HG03342 (cell line): ENCODE results near the gene ARRDC3.
"Not testable (repeated sequence)": the region's sequence is repeated elsewhere in the genome, so short reads cannot be mapped to it uniquely, and the experiment has no call there.

Source experiments
- ATAC-seq: cut with Tn5 transposase; IDR thresholded peaks from one replicate; pipeline ENCODE4 v1.9.1; 2021; ENCODE audit warnings: mild to moderate bottlenecking, moderate library complexity; ENCODE audit not compliant: unreplicated experiment

The ARRDC3 gene

GRCh38 chr5:91361055-91361701 lies 21.9 kb downstream of the ARRDC3 start:
- peak; percentile 59 for ATAC-seq

GRCh38 chr5:91359962-91360609 lies 23.0 kb downstream of the ARRDC3 start:
- ATAC-seq: no peak

GRCh38 chr5:91357806-91358205 lies 25.3 kb downstream of the ARRDC3 start:
- no peak for ATAC-seq

- ATAC-seq: no peak
Observed at GRCh38 chr5:91357012-91357634, 26.0 kb downstream of the ARRDC3 start.

- ATAC-seq: peak; percentile 69
Observed at GRCh38 chr5:91354867-91355266, 28.2 kb downstream of the ARRDC3 start.

- ATAC-seq: no peak
Observed at GRCh38 chr5:91352831-91353695, 30.1 kb downstream of the ARRDC3 start.

GRCh38 chr5:91345461-91345860 lies 37.7 kb downstream of the ARRDC3 start:
- no peak for ATAC-seq

- ATAC-seq: not testable (repeated sequence)
Observed at GRCh38 chr5:91344661-91345200, 38.4 kb downstream of the ARRDC3 start.

- no peak for ATAC-seq
Observed at GRCh38 chr5:91343916-91344315, 39.2 kb downstream of the ARRDC3 start.

GRCh38 chr5:91342931-91343330 lies 40.2 kb downstream of the ARRDC3 start:
- not testable (repeated sequence) for ATAC-seq

- no peak for ATAC-seq
Observed at GRCh38 chr5:91341154-91341553, 42.0 kb downstream of the ARRDC3 start.

GRCh38 chr5:91340532-91340931 lies 42.6 kb downstream of the ARRDC3 start:
- ATAC-seq: no peak

- ATAC-seq: no peak
Observed at GRCh38 chr5:91339063-91339705, 43.9 kb downstream of the ARRDC3 start.

GRCh38 chr5:91332267-91333045 lies 50.7 kb downstream of the ARRDC3 start:
- ATAC-seq: peak; percentile 43

- ATAC-seq: no peak
Observed at GRCh38 chr5:91331705-91332104, 51.4 kb downstream of the ARRDC3 start.

- no peak for ATAC-seq
Observed at GRCh38 chr5:91329283-91329682, 53.8 kb downstream of the ARRDC3 start.

- no peak for ATAC-seq
Observed at GRCh38 chr5:91328743-91329142, 54.4 kb downstream of the ARRDC3 start.

GRCh38 chr5:91322981-91323380 lies 60.1 kb downstream of the ARRDC3 start:
- not testable (repeated sequence) for ATAC-seq

- ATAC-seq: no peak
Observed at GRCh38 chr5:91319667-91320066, 63.5 kb downstream of the ARRDC3 start.

- ATAC-seq: no peak
Observed at GRCh38 chr5:91318724-91319123, 64.4 kb downstream of the ARRDC3 start.
